Bronchus fibroblast of lung (primary cell): ENCODE measurements around the gene CCDC185. TPM values are rescaled to one million over a fixed set of nuclear protein-coding genes. Genes with fewer than 3 reads are reported as not detected.

ENCODE experiments used
- total RNA-seq: library from RNA; depleted of rRNA; stranded (reverse); fragments of >200 nt; gene quantifications from 2 replicates; pipeline ENCODE4 v1.2.3, GENCODE V29; 2015

The CCDC185 gene
- total RNA-seq: not detected in 2 replicates

GRCh38 chr1:223393275-223394214 lies at the start of gene CCDC185:
Gene CCDC185, plus strand, starts transcription at chr1:223393415. Its CDS starts 61 bp downstream, at chr1:223393476.

GRCh38 chr1:223363856-223364684 lies 29.1 kb upstream of the CCDC185 start, which contains the start of gene SUSD4:
Gene SUSD4, minus strand, starts transcription at chr1:223364176. Its CDS starts 751 bp downstream, at chr1:223363425.

Other genes starting within 250 kb of the CCDC185 start
- gene SUSD4, start 29.2 kb upstream of the CCDC185 start, total RNA-seq: under 0.01 and 1.2 TPM in 2 replicates